ENCODE data around the gene GPR87.

The GPR87 gene

GRCh38 chr3:151305060-151305774, 11.4 kb downstream of the GPR87 start:
- no peak for DNase-seq (ENCODE audit: low read depth)
- TF ChIP-seq, protein P1, sequence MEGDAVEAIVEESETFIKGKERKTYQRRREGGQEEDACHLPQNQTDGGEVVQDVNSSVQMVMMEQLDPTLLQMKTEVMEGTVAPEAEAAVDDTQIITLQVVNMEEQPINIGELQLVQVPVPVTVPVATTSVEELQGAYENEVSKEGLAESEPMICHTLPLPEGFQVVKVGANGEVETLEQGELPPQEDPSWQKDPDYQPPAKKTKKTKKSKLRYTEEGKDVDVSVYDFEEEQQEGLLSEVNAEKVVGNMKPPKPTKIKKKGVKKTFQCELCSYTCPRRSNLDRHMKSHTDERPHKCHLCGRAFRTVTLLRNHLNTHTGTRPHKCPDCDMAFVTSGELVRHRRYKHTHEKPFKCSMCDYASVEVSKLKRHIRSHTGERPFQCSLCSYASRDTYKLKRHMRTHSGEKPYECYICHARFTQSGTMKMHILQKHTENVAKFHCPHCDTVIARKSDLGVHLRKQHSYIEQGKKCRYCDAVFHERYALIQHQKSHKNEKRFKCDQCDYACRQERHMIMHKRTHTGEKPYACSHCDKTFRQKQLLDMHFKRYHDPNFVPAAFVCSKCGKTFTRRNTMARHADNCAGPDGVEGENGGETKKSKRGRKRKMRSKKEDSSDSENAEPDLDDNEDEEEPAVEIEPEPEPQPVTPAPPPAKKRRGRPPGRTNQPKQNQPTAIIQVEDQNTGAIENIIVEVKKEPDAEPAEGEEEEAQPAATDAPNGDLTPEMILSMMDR (IDR thresholded peaks at IDR 0.05; ENCODE audit: low read depth, low read length, missing control alignments) = no peak
- no peak overlapping the region for H3K4me3 ChIP-seq (ENCODE audit: low read depth, low read length)

- DNase-seq (ENCODE audit: low read depth) = no peak
- TF ChIP-seq, protein P1 (IDR thresholded peaks at IDR 0.05; ENCODE audit: low read depth, low read length, missing control alignments) = no peak
- H3K4me3 ChIP-seq (ENCODE audit: low read depth, low read length) = no peak overlapping the region
These were observed 12.9 kb downstream of the GPR87 start for GRCh38 chr3:151303751-151304150.

GRCh38 chr3:151301787-151302186, 14.8 kb downstream of the GPR87 start:
- no peak for DNase-seq (ENCODE audit: low read depth)
- TF ChIP-seq, protein P1 (IDR thresholded peaks at IDR 0.05; ENCODE audit: low read depth, low read length, missing control alignments) = no peak
- H3K4me3 ChIP-seq (ENCODE audit: low read depth, low read length) = no peak overlapping the region

DNA sequence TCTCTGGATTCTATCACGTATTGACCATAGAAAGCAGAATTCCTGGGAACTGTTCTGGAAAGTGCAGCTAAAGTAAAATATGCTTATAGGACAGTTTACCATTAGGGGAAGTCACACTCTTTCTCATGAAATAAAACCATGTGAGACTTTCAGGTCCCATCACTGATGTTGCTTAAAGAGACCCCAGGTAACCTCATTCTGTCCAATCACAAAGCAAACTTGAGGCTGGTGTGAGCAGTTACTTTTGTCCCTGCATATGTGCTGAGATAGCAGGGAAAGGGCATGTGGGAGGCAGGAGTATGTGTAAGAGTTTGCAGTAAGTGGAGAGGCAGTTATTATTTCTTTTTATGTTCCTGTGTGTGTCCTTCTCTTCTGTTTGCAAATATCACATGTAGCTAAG, 16.1 kb downstream of the GPR87 start:
- H3K4me3 ChIP-seq (ENCODE audit: low read depth, low read length) = no peak overlapping the region
- no peak for DNase-seq (ENCODE audit: low read depth)
- TF ChIP-seq, protein P1 (IDR thresholded peaks at IDR 0.05; ENCODE audit: low read depth, low read length, missing control alignments) = no peak

DNA sequence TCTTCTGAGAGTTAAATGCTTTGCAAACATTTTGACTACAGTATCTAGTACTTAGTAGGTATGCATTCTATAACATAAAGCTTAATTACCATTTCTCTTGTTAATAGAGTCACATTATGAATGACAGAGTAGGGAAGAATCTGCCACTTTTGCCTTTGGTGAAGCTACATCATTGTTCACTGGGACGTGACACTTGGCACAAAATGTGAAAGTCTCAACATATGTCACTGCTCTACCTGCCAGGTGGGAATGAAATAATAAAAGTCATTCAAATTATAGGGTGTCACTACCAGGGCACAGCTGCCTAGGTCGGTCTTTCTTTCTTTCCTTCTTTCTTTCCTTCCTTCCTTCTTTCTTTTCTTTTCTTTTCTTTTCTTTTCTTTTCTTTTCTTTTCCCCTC, 17.6 kb downstream of the GPR87 start:
- TF ChIP-seq, protein P1 (IDR thresholded peaks at IDR 0.05; ENCODE audit: low read depth, low read length, missing control alignments) = no peak
- no peak for DNase-seq (ENCODE audit: low read depth)
- no peak overlapping the region for H3K4me3 ChIP-seq (ENCODE audit: low read depth, low read length)

DNA sequence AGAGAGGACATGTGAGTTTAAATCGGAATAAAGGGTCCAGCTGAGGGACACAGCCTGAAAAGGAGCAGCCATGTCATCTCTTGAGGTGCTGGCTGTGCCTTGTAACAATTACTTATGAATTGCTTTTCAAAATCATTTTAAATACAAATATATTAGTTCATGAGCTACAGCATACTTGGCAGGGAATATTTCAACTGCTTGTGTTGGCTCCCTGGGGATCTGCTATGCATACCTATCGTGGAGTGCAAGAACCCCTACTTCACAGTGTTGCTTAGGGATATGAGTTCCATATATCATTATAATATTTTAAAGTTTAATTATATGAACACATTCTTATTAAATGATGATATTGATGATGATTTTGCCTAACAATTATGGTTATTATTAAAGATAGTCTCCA, 19.2 kb downstream of the GPR87 start:
- TF ChIP-seq, protein P1 (IDR thresholded peaks at IDR 0.05; ENCODE audit: low read depth, low read length, missing control alignments) = no peak
- no peak overlapping the region for H3K4me3 ChIP-seq (ENCODE audit: low read depth, low read length)
- DNase-seq (ENCODE audit: low read depth) = no peak

GRCh38 chr3:151296226-151296625, 20.4 kb downstream of the GPR87 start:
- no peak overlapping the region for H3K4me3 ChIP-seq (ENCODE audit: low read depth, low read length)
- TF ChIP-seq, protein P1 (IDR thresholded peaks at IDR 0.05; ENCODE audit: low read depth, low read length, missing control alignments) = no peak
- no peak for DNase-seq (ENCODE audit: low read depth)
